LNCAP (cell line): ENCODE measurements around the gene MFAP2.
A peak's percentile ranks its signal among the peaks of the same experiment; 100 is the strongest.

ENCODE experiments used
- TF ChIP-seq, protein P1 (sequence below): fragments of 450-650 bp; IDR thresholded peaks from 2 replicates; pipeline ENCODE4 v1.5.1; 2017; ENCODE audit warnings: mild to moderate bottlenecking

Gene MFAP2

DNA sequence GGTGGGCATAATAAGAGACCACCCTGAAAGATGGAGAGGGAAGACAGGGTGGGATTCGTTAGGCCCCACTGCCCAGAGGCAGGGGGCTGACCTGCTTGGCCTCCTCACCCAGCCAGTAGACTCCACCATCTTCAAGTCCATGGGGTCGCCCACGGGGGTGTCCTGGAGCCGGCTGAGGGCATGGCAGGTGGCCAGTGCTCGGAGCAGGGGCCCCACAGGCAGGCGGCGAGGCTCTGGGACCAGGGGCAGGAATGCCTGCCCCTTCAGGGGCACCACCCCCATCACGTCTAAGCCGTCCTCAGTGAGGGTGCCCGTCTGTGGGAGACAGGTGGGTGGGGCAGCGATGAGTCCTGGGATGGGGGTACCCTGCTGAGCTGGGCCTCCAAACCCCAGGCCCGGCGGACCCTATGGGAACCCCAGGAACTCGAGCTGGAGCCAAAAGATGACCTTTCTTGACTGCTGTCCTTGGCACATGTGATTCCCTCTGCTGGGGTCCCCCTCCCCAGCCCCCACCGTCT, 13.2 kb upstream of the MFAP2 start:
- TF ChIP-seq, protein P1, sequence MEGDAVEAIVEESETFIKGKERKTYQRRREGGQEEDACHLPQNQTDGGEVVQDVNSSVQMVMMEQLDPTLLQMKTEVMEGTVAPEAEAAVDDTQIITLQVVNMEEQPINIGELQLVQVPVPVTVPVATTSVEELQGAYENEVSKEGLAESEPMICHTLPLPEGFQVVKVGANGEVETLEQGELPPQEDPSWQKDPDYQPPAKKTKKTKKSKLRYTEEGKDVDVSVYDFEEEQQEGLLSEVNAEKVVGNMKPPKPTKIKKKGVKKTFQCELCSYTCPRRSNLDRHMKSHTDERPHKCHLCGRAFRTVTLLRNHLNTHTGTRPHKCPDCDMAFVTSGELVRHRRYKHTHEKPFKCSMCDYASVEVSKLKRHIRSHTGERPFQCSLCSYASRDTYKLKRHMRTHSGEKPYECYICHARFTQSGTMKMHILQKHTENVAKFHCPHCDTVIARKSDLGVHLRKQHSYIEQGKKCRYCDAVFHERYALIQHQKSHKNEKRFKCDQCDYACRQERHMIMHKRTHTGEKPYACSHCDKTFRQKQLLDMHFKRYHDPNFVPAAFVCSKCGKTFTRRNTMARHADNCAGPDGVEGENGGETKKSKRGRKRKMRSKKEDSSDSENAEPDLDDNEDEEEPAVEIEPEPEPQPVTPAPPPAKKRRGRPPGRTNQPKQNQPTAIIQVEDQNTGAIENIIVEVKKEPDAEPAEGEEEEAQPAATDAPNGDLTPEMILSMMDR = no peak

DNA sequence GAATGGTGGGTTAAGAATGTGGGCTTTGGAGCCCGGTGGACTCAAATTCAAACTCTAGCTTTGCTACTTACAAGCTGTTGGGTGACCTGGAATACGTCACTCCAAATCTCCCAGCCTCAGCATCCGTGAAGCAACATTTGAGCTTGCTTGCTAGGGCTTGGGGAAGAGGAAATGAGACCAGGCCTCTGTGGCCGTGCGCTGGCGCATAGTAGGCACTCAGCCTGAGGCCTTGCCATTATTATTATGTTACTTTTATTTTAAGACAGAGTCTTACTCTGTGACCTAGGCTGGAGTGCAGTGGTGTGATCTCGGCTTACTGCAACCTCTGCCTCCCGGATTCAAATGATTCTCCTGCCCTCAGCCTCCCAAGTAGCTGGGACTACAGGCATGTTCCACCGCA, 12.3 kb upstream of the MFAP2 start:
- TF ChIP-seq, protein P1 = no peak

DNA sequence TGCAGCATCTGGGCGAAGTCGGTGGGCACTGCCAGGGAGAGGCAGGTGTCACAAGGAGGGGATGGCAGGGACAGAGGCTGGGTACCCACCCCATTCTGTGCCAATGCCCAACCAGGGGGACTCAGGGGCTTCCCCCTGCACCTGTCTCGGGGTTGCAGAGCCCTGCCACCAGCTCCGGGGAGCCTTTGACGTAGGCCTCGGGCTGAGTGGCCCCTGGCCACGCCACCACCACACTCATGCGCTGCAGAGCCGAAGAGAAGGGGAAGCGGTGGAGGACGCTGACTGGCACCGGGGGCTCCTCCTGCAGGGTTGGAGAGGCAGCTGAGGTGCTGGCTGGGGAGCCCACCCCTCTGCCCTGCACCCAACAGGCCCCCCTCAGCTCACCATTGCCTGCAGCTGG, 11.7 kb upstream of the MFAP2 start:
- TF ChIP-seq, protein P1 = no peak

DNA sequence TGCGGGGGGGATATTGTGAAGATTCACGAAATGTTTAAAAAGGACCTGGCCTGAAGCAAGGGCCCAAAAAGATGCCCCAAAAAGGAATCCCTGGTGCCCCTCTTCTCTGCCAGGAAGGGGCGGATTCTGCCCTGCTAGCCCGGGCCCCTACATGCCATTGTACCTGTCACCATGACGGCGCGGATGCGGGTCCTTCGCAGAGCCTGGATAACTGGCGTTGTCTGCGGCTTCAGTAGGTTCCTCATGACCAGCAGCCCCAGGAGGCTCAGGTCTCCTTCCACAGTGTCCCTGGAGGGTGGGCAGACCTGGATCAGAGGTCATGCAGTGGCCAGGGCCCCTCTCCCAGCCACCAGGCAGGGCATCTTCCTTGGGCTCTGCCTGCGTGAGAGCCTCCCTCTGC, 11.2 kb upstream of the MFAP2 start:
- TF ChIP-seq, protein P1 = no peak

DNA sequence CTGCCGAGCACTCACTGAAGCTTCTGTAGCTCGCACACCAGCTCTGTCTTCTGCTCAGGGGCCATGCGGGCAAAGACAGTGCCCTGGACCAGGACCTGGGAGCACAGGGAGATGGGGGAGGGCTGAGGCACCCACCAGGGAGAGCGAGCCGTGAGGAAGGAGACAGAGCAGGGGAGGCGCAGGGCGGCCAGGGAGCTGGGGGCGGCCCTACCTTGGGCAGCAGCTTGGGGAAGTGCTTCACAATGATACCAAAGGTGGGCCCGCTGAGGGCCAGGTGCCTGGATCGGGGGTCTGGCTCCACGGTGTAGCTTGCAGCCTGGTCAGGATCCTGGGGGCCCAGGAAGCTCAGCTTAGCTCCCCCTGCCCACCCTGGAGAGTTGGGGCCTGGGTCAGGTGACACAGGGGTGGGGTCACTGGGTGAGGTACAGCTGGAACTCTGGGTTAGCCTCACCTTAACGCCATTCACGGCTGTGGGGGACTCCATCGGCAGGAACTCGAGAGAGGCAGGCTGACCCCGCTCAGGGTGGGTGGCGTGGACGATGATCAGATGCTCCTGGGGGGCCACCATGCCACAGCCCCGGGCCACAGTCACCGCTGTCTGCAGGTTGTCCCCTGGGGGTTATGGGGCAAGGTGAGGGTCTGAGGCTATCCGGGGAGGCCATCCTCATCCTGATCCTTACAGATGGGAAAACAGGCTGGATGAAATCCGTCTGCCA, 9.4 kb upstream of the MFAP2 start:
- TF ChIP-seq, protein P1 = no peak

DNA sequence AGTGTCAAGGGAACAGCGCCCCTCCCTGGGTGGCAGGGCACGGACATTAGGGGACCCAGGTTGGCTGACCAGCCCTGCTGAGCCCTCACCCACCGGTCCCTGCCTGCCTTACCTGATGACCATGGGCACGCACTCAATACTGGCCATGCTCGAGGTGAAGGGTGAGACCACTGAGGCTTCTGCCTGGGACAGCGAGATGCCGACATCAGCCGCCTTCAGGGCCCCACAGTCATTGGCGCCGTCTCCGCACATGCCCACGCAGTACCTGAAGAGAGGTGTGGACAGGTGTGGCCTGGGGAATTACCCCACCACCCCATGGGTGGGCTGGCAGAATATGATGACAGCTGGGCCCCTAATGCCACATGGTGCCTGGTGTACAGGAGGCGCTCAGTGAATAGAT, 7.8 kb upstream of the MFAP2 start:
- TF ChIP-seq, protein P1 = no peak

DNA sequence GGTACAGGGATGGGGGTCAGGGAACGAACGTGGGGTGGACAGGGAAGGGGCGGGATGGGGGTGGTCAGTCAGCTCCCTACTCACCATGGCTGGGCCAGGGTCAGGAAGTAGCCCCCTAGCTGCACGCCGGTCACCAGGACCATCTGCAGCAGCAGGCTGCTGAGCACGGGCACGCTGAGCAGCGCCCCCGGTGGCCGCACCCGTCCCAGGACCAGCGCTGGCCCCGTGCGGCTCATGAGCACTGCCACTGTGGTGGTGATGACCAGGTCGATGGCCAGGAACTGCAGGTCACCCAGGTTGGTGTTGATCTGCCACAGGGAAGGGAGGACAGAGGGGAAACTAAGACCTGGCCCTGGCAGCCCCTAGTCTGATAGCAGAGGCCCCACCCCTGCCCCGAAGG, 6.5 kb upstream of the MFAP2 start:
- TF ChIP-seq, protein P1 = peak; percentile 36
